Measurements from ENCODE around the gene CDKN2B-AS1. TPM values are rescaled to one million over a fixed set of nuclear protein-coding genes. Genes with fewer than 3 reads are reported as not detected.

CDKN2B-AS1 gene
- total RNA-seq, 1 donor, result 12.9 TPM

- no peak for DNase-seq (ENCODE audit: low read depth)
- no peak for TF ChIP-seq CTCF (IDR thresholded peaks at IDR 0.05; ENCODE audit: insufficient read depth, low read length)
- no peak overlapping the region for H3K4me3 ChIP-seq (ENCODE audit: low read depth, low read length)
These were observed 104.2 kb downstream of the CDKN2B-AS1 start for GRCh38 chr9:22098643-22099332.

GRCh38 chr9:22100626-22101025 lies 106.0 kb downstream of the CDKN2B-AS1 start:
- TF ChIP-seq CTCF (IDR thresholded peaks at IDR 0.05; ENCODE audit: insufficient read depth, low read length), result peak; percentile 46
- H3K4me3 ChIP-seq (ENCODE audit: low read depth, low read length), result no peak overlapping the region
- DNase-seq (ENCODE audit: low read depth), result no peak

- TF ChIP-seq CTCF (IDR thresholded peaks at IDR 0.05; ENCODE audit: insufficient read depth, low read length), result no peak
- H3K4me3 ChIP-seq (ENCODE audit: low read depth, low read length), result no peak overlapping the region
- DNase-seq (ENCODE audit: low read depth), result no peak
These were observed 107.8 kb downstream of the CDKN2B-AS1 start for GRCh38 chr9:22102146-22103053.

- TF ChIP-seq CTCF (IDR thresholded peaks at IDR 0.05; ENCODE audit: insufficient read depth, low read length), result no peak
- no peak overlapping the region for H3K4me3 ChIP-seq (ENCODE audit: low read depth, low read length)
- peak; percentile 93 for DNase-seq (ENCODE audit: low read depth)
These were observed 109.3 kb downstream of the CDKN2B-AS1 start for GRCh38 chr9:22103685-22104575.

GRCh38 chr9:22105005-22105722 lies 110.6 kb downstream of the CDKN2B-AS1 start:
- TF ChIP-seq CTCF (IDR thresholded peaks at IDR 0.05; ENCODE audit: insufficient read depth, low read length), result no peak
- H3K4me3 ChIP-seq (ENCODE audit: low read depth, low read length), result no peak overlapping the region
- DNase-seq (ENCODE audit: low read depth), result no peak

Data from fibroblast of the aortic adventitia (primary cell).